Activated CD4-positive, alpha-beta T cell treated with anti-CD3 and anti-CD28 coated beads, Interleukin-2, amount 50 U/mL, for 24 hours (primary cell): Measurements from ENCODE around the gene SPATA13.

Experiments used
- DNase-seq, 2 donors: peaks; one replicate each; pipeline ENCODE4 v3.0.0-alpha.2; 2020; ENCODE audit warnings: low read depth in 1 of 2, low spot score in 1 of 2

SPATA13 gene

DNA sequence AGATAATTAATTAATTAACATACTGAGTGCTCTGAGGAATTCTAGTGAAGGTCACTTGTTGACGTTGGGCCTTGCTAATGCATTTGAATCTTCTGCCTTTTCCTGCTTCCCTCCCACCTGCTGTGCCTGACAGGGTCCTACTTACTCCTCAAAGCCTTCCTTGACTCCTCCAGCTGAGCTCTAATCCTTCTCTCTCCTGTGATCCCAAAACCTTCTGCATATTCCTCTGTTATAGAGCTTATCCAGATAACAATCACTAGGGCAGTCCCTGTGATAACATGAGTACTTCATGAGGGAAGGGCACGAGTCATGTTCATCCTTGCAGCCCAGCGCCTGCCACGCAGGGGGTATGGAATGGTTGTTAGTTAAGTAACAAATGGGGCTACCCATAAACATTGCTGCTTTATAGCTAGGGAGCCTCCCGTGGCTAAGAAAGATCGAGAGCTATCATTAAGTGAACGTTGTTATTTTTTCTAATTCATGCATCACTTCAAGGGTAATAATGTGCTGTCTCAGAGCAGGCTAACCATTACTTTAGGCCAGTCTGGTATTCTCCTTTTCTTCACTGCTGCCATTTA lies 19.1 kb upstream of the SPATA13 start:
- DNase-seq = no peak

DNA sequence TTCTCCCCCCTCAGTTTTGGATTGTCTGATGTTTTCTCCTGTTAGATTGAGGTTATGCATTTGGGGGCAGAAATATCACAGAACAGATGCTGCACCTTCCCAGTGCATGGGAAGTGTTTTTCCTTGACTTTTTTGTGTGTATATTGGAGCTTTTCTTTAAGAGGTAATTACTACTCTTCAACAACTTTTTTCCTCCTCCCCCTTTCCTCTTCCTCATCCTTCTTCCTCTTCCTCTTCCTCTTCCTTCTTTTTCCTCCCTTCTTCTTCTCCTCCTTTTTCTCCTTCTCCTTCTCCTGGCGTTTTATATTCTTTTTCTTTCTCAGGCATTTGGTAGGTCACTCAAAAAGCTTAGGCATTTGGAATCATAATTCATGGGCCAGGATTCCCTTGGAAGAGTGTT lies 18.1 kb upstream of the SPATA13 start:
- DNase-seq = no peak

DNA sequence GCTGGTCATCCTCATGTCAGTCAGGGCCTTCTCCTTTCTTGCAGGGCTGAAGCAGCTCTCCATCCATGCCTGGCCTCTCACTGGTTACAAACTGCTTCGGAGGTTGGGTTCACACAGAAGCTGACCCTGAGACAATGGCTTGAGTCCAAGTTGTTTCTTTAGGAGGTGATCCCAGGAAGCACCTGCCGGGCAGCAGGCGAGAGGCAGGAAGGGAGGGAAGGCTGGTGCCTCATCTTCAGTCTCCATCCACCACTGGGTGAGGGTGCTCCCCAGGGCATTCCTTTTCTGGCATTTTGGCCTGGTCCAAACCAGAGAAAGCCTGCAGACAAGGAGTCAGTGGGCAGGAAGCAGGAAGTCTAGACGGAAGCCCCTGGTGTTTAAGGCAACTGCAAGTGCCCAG lies 17.6 kb upstream of the SPATA13 start:
- DNase-seq = no peak

DNA sequence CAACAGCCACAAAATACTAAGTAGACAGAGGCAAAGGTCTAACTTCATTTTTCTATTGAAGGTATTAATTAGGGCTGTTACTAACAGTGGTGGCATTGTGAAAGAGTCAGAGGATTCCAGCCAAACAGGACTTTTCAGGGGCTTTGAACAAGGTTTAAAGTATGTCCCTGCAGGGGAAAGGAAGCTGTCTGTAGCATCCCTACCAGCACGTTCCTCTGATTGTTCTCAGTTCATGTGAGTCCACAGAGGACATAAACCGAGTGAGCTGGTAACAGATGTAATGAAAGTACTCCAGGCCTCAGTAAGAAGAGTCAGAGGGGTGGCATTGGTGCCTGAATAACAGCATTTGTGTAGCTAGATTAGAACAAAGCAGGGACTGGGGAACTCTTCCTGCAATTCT lies 15.3 kb upstream of the SPATA13 start:
- no peak for DNase-seq

DNA sequence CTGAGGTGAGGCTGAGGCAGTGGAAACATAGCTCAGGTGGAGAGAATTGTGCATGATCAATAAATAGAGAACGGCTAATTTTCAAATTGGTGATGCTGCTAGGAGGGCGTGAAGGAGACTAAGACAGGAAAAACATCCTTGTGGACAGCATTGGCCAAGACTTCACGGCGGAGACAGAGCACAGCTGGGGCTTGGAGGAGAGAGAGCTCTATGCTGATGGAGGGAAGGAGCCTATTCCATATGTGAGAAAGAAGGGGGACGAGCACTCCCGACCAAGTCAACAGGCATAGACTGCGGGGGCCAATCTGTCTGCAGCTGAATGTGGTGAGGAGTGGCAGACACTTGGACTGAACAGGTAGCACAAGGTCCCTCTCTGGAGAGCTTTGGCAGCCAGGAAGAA lies 14.8 kb upstream of the SPATA13 start:
- DNase-seq = no peak

DNA sequence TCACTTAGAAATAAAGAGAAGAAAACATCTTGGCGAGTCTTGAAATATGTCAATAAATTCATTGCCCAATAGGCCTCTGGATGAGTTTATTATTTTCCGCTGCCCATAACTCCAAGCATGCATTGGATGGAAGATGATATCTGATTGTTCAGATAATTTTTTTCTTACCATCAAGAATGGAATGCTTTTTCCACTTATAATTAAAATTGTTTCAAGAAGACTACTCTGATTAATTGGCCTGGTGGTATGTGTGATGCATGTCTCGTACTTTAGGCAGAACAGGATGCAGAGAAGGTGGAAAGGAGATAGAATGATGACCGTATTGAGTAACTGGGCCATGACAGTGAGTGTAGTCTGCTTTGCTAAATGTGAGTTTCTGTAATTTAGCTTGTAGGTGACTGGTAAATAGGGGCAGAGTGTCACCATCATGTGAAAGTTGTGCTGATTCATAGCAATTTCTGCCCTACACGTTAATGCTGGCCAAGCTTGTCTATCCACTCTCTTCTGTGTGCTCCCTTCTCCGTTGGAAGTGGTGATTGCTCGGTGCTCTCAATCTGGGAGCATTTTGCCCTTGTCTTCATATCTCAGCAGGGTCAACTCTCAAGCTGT lies 13.5 kb upstream of the SPATA13 start:
- DNase-seq = no peak

DNA sequence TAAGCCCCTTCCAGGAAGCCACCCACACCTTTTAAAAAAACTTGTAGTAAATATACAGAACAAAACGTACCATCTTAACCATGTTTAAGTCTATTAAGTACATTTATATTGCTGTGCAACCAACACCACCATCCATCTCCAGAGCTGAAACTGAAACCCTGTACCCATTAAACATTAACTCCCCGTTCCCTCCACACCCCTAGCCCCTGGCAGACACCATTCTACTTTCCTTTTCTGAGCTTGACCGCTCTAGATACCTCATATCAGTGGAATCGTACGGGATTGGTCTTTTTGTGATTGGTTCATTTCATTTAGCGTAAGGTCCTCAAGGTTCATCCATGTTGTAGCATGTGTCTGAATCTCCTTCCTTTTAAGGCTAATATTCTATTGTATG lies 13.0 kb upstream of the SPATA13 start:
- no peak for DNase-seq

DNA sequence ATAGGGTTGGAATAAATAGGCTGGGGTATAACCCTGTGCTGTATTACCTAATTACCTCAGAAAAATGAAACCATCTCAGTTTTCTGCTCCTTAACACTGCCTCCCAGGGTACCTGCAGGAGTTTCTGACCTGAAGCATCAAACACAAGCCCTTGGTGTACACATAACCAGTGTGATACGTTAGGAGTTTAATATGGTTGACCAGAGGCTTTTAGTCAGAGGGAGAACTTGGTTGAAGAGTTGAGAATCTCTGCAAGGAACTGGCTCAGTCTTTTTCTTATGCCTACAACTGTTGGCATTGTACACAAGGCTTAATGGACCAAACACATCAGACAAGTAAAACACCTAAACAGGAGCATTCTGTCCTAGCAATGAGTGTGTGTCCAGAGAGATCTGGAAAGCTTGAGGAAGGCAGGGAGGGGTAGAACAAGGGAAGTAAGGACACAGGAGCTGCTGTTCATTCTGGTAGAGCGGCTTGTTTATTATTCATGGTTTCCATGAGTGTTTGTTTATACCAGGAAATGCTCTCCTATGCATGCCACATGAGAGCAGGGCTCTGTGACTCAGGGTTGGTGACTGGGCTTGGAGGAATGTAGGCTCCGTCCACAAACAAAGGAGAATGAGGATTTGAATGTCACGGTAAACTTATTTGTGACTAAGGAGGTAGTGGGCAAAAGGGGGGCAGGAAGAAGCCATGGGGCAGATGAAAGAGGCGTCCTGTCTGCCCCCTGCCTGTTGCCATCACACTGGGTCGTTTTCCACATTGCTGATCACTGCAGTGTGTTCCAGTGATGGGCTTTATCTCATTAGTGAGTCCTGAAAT lies 11.9 kb upstream of the SPATA13 start:
- no peak for DNase-seq

DNA sequence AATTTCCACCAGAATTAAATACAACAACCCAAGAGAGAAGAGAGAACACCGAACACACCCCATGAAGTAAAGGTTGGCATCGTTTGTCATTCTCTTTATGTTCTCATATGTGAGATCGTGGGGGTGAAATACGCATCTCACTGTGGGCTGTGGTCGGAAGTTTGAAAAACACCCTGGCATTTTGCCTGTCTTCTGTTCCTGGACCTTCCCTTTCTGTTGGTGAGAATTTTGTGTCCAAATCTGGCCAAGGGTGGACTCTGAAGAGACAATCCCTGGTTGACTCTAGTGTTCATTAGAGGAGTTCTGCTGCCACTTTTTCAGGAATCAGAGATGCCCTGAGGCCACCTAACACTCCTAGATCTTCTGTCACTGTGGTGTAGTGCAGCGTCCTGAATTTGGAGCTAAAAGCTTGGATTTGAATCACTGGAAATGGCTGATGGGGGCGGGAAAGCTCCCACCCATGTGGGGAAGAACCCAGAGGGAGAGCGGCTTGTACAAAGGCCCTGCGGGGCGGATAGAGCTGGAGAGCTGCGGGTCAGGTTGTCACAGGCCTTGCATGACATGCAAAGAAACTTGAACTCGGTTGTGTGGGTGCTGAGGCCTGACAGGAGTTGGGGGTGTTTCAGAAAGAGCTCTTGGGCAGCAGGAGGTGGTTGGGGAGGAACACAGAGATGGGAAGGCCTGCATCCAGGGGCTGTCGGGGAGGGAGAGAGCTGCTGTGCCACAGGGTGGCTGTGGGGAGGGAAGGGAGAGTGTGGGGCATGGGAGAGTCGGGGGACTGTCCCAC lies 11.1 kb upstream of the SPATA13 start:
- DNase-seq = no peak

DNA sequence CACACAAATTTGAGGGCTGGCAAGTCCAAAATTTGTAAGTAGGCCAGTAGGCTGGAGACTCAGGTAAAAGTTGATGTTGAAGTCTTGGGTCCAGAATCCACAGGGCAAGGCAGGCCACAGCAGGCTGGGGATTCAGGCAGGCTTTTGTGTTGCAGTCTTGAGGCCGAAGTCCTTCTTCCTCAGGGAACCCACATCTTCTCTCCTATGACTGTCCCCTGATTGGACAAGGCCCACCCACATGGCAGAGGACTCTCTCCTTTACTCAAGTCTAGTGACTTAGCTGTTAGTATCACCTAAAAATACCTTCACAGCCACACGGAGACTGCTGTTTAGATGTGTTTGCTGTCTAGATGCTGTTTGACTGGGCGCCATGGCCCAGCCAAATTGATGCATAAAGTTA lies 9.9 kb upstream of the SPATA13 start:
- DNase-seq = no peak

DNA sequence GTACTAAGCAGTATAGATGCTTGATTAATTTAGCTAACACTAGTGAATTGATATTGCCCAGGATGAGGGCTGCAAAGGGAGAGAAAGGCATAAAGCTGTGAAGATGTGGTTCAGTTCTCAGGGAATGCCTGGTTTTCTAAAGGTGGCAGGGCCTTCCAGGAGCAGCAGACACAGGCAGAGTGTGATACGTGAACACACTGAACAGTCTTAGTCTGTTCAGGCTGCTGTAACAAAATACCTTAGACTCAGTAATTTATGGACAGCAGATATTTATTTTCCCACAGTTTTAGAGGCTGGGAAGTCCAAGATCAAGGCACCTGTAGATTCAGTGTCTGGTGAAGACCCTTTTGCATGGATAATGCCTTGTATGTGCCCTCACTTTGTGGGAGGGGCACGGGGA lies 8.7 kb upstream of the SPATA13 start:
- DNase-seq = no peak

DNA sequence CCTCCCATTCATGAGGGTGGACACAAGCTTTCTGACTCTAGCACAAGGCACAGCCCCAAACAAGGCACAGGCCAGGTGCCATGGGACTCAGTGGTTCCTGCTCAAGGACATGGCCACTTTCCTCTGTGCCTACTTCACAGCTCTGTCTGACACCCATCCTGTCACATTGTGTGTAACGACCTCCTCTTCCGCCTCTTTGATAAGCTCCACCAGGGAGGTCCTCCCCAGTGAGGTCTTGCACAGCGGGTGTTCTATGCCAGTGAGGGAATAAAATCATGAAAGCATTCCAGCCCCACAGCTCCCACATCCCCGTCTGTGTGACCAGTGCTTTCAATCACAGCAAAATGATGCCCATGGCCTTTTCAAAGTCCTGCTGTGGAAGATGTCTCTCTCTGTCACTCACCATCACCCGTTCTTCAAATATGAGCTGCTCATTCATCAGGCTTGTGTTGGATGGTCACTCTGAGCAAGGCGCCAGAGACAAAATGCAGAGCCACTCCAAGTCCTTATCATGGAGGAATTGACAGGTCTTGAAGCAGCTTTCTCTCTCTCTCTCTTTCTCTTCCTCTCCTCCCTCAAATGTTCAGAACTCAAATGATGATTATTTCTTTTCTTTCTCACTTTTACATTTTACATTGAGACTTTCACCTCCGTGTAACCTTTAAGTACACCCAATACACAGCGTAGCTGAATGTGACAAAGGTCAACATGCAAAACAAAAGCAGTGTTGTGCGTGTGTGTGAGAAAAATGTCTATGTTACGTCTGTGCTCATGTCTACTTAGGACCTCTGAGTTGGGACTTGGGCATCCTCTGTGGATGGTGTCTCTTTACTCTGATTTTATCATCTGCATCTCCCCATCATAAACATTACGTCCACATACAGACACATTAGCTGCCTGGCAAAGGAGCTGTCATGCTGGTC lies 8.0 kb upstream of the SPATA13 start:
- no peak for DNase-seq

DNA sequence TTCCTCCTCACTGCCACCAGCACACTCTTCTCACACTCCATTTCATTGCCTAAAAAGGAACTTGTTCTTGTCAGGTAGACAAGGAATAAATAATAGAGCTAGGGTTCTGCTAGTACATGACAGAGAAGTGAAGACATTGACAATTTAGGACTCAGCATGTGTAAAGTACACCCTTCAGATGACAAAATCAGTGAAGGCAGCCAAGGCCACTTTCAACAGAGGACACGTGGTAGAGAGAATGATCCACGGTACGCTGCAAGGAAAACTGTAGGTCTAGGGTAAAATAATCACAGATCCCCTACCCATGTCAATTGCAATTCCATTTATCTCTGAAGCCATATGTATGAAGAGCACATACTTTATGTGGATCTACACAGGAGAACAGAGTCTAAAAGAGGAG lies 7.2 kb upstream of the SPATA13 start:
- no peak for DNase-seq

DNA sequence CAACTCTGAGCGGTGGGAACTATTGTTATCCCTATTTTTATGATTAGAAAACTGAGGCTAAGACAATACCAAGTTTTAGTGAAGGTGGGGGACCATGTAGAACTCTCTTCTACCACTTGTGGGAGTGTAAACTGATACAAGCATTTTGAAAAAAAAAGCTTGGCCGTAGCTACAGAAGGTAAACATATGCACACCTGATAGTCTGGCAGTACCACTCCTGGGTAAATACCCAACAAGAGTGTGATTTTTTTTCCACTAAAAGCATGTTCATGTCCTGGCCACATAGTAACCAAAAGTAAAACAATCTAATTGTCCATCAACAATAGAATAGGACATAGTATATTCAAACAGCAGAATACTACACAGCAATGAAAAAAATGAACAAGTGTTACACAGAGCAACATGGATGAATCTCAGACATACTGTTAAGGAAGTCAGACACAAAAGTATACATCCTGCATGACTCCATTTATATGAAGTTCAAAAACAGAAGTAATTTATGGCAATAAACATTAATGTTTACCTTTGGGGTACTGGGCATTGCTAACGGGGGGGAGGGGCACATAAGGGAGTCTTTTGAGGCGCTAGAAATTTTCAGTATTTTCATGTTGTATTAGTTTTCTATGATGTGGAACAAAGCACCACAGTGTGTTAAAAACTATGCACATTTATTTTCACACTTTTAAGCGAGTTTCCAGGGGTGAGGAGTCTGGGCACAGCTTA lies 6.4 kb upstream of the SPATA13 start:
- DNase-seq = no peak

DNA sequence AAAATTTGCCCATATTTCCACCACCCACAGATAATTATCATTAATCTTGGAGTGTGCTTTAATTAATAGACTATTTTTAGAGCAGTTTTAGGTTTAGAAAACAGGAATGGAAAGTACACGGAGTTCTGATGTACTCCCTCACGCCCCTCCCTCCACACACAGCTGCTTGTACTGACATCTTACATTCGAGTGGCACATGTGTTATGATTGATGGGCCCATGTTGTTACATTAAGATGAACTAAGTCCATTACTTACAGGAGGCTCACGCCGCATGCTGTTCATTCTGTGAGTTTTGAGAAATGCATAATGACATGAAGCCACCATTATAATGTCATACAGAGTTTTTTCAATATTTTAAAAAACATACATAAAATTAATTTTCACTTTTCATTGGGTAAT lies 1.2 kb upstream of the SPATA13 start:
- DNase-seq = no peak

DNA sequence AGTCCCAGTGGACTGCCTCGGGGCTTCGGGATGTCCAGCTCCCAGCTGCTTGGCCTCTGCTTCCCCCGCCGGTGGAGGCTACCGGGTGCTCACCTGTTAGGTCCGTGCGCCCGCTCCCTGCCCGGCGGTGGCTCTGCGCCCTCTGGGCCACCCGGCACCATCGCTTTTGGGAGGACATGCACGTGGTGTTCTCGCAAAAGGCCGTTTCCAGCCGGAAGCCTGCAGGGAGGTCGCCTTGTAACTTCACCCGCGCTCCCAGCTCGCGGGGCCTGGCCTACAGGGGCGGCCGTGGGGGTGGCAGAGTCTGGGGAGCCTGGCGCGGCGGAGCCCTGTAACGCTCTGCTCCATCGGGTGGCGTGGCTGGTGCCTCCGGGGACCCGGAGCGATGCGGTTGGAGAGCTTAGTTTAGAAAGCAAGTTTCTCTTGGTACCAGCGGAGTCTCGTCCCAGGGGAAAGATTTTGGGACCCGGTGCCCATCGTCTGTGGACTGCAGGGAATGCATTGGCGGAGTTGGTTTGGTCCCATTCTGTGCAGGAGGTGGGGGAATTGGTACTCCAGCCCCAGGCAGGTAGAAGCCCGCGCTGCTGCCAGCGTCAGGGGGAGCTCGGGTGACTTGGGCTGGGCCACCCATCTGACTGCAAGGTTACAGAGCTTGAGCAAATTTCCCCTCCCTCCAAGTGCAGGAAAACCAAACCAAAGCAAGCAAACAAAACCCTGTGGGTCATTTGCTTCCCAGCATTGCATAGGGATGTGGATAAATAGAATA lies 673 bp downstream of the SPATA13 start:
- no peak for DNase-seq

DNA sequence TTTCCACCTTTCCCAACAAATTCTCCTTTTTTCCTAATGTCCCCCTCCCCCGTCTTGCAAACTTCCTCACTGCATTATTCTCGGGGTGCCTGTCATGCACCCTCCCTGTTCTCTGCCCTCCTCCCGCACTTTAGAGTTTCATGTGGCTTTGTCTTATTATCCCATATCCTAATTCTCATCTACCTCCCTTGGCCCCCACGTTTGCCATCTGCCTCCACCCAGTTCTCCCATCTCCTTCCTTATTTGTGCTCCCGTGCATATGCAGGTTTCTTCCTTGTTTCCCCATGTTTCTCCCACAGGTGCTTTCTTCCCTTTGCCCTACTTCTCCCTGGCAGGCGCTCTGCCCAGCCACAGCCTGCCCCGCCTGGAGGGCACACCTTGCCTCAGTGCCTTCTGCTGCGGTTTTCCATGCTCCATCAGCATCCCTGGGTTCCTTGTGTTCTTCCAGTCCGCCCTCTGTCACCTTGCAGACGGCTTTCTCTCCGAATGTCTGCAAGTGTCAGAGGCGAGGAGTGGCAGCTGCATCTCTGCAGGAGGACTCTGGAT lies 1.5 kb downstream of the SPATA13 start:
- no peak for DNase-seq

DNA sequence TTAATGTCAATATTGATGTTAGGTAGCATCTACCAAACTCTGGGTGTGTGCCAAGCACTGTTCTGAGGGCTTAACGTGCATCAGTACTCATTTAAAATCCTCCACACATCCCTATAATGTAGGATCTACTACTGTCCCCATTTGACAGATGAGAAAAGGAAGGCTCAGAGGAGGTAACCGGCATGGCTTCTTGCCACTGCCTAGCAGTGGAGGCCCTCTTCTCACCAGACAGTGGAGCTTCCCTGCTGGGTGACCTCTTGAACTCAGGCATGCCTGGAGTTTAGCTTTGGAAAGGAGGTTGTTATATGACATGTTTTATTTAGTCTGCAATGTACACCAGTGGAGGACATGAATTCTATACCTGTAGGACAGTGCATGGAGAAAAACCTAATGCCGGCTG lies 2.1 kb downstream of the SPATA13 start:
- no peak for DNase-seq

DNA sequence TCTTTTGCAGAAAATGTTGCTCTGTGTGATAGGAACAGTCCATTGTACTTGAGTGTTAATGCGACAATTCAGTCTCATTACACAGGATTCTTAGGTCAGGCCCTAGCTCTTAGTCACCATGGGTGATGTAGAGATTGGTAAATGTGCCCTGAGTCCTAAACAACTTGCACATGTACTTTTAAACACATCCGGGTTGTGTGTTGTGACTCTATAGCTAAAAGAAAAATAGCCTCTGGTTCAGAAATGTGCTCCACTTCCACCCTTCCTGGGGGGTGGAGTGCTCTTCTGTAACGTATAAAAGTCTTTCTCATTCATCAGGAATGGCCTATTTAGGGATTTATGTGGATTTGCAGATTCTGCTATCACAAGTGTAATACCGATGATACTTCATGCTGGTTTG lies 5.2 kb downstream of the SPATA13 start:
- no peak for DNase-seq
